Stimulated activated CD8-positive, alpha-beta memory T cell treated with anti-CD3 and anti-CD28 coated beads, Interleukin-12 subunit alpha, Interleukin-12 subunit beta, amount 100 ng/mL, for 24 hours (primary cell): Measurements from ENCODE around the gene AUP1.
A peak's percentile ranks its signal among the peaks of the same experiment; 100 is the strongest.

ENCODE experiments used
- DNase-seq: peaks from one replicate; pipeline ENCODE4 v3.0.0-alpha.2; 2020; ENCODE audit errors: extremely low read depth

AUP1 gene

GRCh38 chr2:74513605-74514367 lies 15.7 kb downstream of the AUP1 start:
- no peak for DNase-seq

- no peak for DNase-seq
Observed at GRCh38 chr2:74512744-74513604, 16.5 kb downstream of the AUP1 start.

GRCh38 chr2:74511104-74511989 lies 18.2 kb downstream of the AUP1 start:
- no peak for DNase-seq

GRCh38 chr2:74510272-74510671 lies 19.2 kb downstream of the AUP1 start:
- DNase-seq = no peak

GRCh38 chr2:74507926-74508520 lies 21.5 kb downstream of the AUP1 start:
- DNase-seq = no peak

GRCh38 chr2:74507145-74507925 lies 22.2 kb downstream of the AUP1 start, which contains the start of gene PCGF1:
Gene PCGF1, minus strand, starts transcription at chr2:74507695. Its CDS starts 27 bp downstream, at chr2:74507668.
- peak; percentile 96 for DNase-seq

- DNase-seq = no peak
Observed at GRCh38 chr2:74505448-74506246, 23.9 kb downstream of the AUP1 start.

GRCh38 chr2:74504591-74504990 lies 24.9 kb downstream of the AUP1 start:
- no peak for DNase-seq

- no peak for DNase-seq
Observed at GRCh38 chr2:74503506-74504475, 25.7 kb downstream of the AUP1 start.

GRCh38 chr2:74502720-74503505 lies 26.6 kb downstream of the AUP1 start:
- no peak for DNase-seq

- no peak for DNase-seq
Observed at GRCh38 chr2:74502147-74502719, 27.3 kb downstream of the AUP1 start.

GRCh38 chr2:74501335-74502071 lies 28.0 kb downstream of the AUP1 start:
- DNase-seq = no peak

GRCh38 chr2:74500578-74500946 lies 28.9 kb downstream of the AUP1 start:
- DNase-seq = no peak

- no peak for DNase-seq
Observed at GRCh38 chr2:74499940-74500577, 29.4 kb downstream of the AUP1 start.

- no peak for DNase-seq
Observed at GRCh38 chr2:74499267-74499939, 30.1 kb downstream of the AUP1 start, which contains the start of gene LBX2. Gene LBX2, minus strand, starts transcription at chr2:74499603. Its CDS starts 66 bp downstream, at chr2:74499537.
